ENCODE results near the gene MED29.

GRCh38 chr19:39409208-39410016 is 18.2 kb downstream of the MED29 start:
- TF ChIP-seq USF1 (CRISPR knock-in tag; IDR thresholded peaks at IDR 0.05) (no peak), PRDM15 (CRISPR knock-in tag; IDR thresholded peaks at IDR 0.05) (no peak), ZNF263 (CRISPR knock-in tag; IDR thresholded peaks at IDR 0.05; ENCODE audit: low read depth) (no peak), ZNF396 (CRISPR knock-in tag; IDR thresholded peaks at IDR 0.05; ENCODE audit: borderline replicate concordance) (no peak)

Data from WTC11 (cell line).